Cortex of kidney (tissue), 1 donor: Measurements from ENCODE around the gene TMEM191C.
"Not testable (repeated sequence)": the region's sequence is repeated elsewhere in the genome, so short reads cannot be mapped to it uniquely, and the experiment has no call there.

Experiments
- DNase-seq: peaks from one replicate; lab custom pipeline; 2025; lab: John Stamatoyannopoulos, UW

Gene TMEM191C

GRCh38 chr22:21473664-21474063 is 6.5 kb downstream of the TMEM191C start:
- DNase-seq = not testable (repeated sequence)

DNA sequence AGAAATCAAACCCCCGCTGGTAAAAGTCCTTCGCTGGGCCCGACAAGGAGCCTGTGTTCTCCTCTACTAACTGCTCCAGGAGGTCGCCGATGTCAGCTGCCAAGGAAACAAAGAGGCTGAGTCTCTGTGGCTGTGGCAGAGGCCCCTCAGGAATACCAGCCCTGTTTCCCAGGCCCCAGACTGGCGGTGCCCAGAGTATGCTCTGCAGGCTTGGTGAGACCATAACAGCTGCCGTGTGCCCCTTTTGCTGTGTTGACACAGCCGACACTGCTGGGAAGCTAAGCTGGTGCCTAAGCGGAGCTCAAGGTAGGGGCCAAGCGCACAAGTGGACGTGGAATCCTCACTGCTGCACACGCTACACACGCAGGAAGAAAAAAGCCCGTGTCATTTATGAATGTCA is 16.9 kb downstream of the TMEM191C start:
- not testable (repeated sequence) for DNase-seq

DNA sequence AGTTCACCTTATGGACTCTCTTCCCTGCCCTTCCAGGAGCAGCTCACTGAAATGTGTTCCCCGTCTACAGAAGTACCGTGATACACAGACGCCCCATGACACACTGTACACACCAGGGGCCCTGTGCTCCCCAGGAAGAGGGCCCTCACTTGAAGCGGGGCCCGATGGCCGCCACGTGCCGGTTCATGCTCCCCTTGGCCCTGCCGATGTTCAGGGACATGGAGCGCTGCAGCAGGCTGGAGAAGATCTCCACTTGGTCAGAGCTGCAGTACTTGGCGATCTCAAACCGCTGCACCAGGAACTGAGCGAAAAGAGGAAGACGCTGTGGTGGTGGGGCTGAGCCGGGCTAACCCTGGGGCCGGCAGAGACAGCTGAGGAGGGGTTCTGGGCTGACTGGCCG is 20.5 kb downstream of the TMEM191C start:
- DNase-seq = not testable (repeated sequence)

GRCh38 chr22:21489149-21489680 is 22.0 kb downstream of the TMEM191C start:
- DNase-seq = not testable (repeated sequence)

- not testable (repeated sequence) for DNase-seq
These were observed 23.4 kb downstream of the TMEM191C start for GRCh38 chr22:21490556-21490955.

DNA sequence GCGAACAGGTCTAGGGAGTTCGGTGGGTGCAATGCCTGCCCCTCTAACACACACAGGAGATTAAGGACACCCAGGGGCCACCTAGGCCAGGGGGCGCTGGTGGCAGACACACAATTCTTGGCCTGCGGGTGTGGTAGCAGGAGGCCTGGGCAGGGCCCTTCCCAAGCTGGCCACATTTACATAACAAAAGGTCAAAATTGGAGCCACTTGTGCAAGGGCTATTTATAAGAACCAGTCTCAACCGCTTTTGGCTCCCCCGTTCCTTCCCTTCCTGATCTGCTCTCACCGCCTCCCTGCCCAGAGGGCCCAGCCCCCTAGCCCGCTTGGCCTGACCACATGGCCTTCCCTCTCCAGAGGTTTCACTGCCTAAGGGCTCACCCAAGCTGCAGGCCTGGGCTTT is 25.1 kb downstream of the TMEM191C start:
- DNase-seq = not testable (repeated sequence)

DNA sequence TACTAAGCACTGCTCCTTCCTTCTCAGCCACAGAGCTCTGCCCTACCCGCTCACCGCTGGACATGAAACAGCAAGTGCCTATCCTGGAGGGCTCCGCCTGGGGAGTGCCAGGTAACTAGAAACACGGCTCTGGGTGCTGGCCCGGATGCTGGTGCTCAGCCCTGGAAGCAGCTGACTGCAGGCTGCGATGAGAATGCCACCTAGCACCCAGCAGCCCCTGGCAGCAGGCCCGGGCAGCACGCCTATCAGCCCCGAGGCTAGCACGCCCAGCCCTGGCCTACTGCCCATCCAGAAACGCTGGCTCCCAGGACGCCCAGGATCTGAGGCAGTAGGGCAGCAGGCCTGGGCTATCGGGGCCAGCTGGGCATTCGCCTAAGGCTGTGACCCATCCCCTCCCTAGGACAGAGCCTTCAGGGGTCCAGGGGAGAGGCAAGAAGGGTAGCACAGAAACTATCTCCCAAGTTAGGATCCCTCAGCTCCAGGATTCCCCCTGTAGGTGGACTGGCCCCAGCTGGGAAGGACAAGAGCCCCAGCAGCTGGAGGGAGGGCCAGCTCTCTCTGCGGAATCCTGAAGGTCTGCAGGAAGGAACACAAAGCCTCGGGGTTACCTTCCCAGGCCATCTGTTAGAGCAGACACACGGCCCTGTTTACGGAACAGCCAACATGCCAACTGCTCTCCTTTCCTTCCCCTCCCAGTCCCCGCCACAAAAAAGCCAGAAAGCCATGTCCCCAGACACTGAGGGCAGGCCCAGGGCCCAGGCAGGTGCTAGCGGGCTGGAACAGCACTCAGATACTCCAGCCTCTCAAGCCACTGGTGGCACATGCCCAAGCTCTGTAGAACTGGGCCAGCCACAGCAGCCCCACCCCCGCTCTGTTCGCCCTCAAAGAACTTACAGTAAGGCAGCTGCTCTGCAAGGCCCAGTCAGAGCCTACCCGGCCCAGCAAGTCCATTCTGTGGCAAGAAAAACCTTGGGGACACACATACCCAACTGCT is 26.9 kb downstream of the TMEM191C start:
- not testable (repeated sequence) for DNase-seq

GRCh38 chr22:21497984-21498383 is 30.8 kb downstream of the TMEM191C start:
- not testable (repeated sequence) for DNase-seq

DNA sequence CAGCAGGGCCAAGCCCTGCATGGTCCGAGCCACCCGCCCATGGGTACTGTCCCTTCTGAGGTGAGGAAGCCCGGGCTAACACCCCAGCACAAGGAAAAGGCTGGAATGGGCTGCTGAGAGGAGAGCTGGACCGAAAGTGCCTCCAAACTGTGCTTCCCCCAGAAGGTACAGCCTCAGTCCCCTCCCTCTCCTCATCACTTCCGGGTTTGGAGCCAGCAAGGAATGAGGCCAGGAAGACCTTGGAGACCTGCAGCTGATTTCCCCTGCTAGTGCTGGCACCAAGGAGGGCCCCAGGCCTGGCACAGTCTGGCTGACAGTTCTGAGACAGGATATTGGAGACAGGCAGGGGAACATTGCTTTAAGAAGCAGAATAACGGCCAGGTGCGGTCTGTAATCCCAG is 31.3 kb downstream of the TMEM191C start:
- DNase-seq = not testable (repeated sequence)

GRCh38 chr22:21499623-21500506 is 32.7 kb downstream of the TMEM191C start:
- not testable (repeated sequence) for DNase-seq

DNA sequence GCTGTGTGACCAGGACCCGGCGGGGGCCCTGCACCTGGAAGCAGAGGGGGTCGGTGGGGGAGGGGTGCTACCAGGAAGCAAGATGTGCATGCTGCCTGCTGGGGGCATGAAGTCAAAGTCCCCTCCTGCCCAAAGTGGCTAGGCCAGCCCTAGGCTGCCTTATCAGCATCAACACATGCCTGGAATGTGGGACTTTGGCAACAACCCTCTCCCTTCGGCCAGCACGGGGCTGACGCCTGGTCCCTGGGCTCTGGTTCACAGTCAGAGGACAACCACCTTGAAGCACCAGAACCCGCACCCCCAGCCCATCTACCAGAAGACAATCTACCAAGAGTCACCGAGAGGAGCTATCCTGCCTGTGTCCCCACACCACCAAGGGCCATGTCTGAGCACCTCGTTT is 43.2 kb downstream of the TMEM191C start:
- not testable (repeated sequence) for DNase-seq

GRCh38 chr22:21512022-21512421 is 44.8 kb downstream of the TMEM191C start:
- not testable (repeated sequence) for DNase-seq

DNA sequence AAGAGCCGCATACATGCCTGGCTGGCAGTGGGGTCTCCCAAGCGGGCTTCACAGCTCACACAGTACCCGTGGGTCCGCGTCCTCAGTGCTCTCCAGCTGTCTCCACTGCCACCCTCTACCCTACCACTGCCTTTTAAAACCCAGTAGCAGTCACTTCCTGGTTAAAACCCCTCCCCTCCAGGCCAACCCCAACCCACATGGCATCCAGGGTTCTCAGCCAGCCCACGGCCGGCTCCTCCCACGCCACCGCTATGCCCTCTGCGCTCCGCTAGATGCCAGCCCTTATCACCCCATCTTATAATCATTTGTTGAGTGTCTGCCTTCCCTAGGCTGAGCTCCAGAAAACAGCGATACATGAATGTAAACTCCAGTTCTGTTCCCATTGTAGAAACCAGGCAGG is 46.9 kb downstream of the TMEM191C start:
- not testable (repeated sequence) for DNase-seq

- DNase-seq = not testable (repeated sequence)
These were observed 48.0 kb downstream of the TMEM191C start for GRCh38 chr22:21515234-21515633.

GRCh38 chr22:21516522-21516921 is 49.3 kb downstream of the TMEM191C start:
- DNase-seq = not testable (repeated sequence)

GRCh38 chr22:21516970-21517764 is 50.0 kb downstream of the TMEM191C start:
- not testable (repeated sequence) for DNase-seq
